CD8-positive, alpha-beta memory T cell (primary cell): ENCODE data around the gene NDN. TPM values are rescaled to one million over a fixed set of nuclear protein-coding genes. Genes with fewer than 3 reads are reported as not detected.
"Not testable (repeated sequence)": the region's sequence is repeated elsewhere in the genome, so short reads cannot be mapped to it uniquely, and the experiment has no call there.

Source experiments
- CTCF ChIA-PET: fragments of 350-600 bp; sonication (Branson Sonifier 250); formaldehyde crosslinking; loops from one replicate; lab custom pipeline; 2021; ENCODE audit warnings: antibody characterized with exemption; lab: Charles Lee
- POLR2A ChIA-PET: fragments of 350-600 bp; sonication (Branson Sonifier 250); formaldehyde crosslinking; loops from one replicate; lab custom pipeline; 2021; ENCODE audit warnings: antibody characterized with exemption; lab: Charles Lee
- DNase-seq, 5 donors: peaks; one replicate each; pipeline versions ENCODE4 v3.0.0 to v3.0.0-alpha.2; 2020 to 2022; ENCODE audit warnings: mixed read lengths in 1 of 5
- H3K27ac ChIP-seq: one replicate; pipeline ENCODE4 v1.7.0; 2013; ENCODE audit warnings: low read depth, mild to moderate bottlenecking, low read length, moderate library complexity
- H3K27me3 ChIP-seq: 2 replicates; pipeline ENCODE4 v1.7.0; 2013; ENCODE audit warnings: low read length, mild to moderate bottlenecking; ENCODE audit not compliant: insufficient read depth, poor library complexity, severe bottlenecking
- H3K36me3 ChIP-seq: 2 replicates; pipeline ENCODE4 v1.7.0; 2013; ENCODE audit warnings: mild to moderate bottlenecking, low read length, moderate library complexity; ENCODE audit not compliant: insufficient read depth
- H3K4me1 ChIP-seq: 2 replicates; pipeline ENCODE4 v1.7.0; 2013; ENCODE audit warnings: mild to moderate bottlenecking, low read length, moderate library complexity; ENCODE audit not compliant: insufficient read depth
- H3K4me3 ChIP-seq: 2 replicates; pipeline ENCODE4 v1.7.0; 2013; ENCODE audit warnings: mild to moderate bottlenecking, low read length
- H3K9me3 ChIP-seq: 2 replicates; pipeline ENCODE4 v1.7.0; 2013; ENCODE audit warnings: mild to moderate bottlenecking, low read length
- H3K27ac Mint-ChIP-seq, 8 donors: one replicate each; pipeline ENCODE4 v1.8.0; 2020 to 2021; ENCODE audit warnings: mixed read lengths in 8 of 8, mild to moderate bottlenecking in 6 of 8, inconsistent platforms in 3 of 8, moderate library complexity in 3 of 8
- H3K27me3 Mint-ChIP-seq, 2 donors: one replicate each; pipeline ENCODE4 v1.8.0; 2020 to 2021; ENCODE audit warnings: mixed read lengths in 2 of 2, mild to moderate bottlenecking in 1 of 2, moderate library complexity in 1 of 2
- H3K36me3 Mint-ChIP-seq, 3 donors: one replicate each; pipeline ENCODE4 v1.8.0; 2020 to 2021; ENCODE audit warnings: mixed read lengths in 3 of 3, inconsistent platforms in 1 of 3, mild to moderate bottlenecking in 1 of 3
- H3K4me1 Mint-ChIP-seq, 3 donors: one replicate each; pipeline ENCODE4 v1.8.0; 2020 to 2021; ENCODE audit warnings: mixed read lengths in 3 of 3, inconsistent platforms in 1 of 3, mild to moderate bottlenecking in 1 of 3
- H3K4me3 Mint-ChIP-seq, 7 donors: one replicate each; pipeline ENCODE4 v1.8.0; 2020 to 2021; ENCODE audit warnings: mixed read lengths in 7 of 7, mild to moderate bottlenecking in 6 of 7, moderate library complexity in 4 of 7, inconsistent platforms in 2 of 7
- H3K9me3 Mint-ChIP-seq, 5 donors: one replicate each; pipeline ENCODE4 v1.8.0; 2020 to 2022; ENCODE audit warnings: mixed read lengths in 5 of 5, mild to moderate bottlenecking in 3 of 5, moderate library complexity in 2 of 5, inconsistent platforms in 1 of 5
- polyA plus RNA-seq: library from polyadenylated mRNA; unstranded; fragments of 300-500 nt; fragmentation: Illumina TruSeq; gene quantifications from one replicate; pipeline ENCODE4 v1.2.3, GENCODE V29; 2021
- total RNA-seq, 2 experiments: library from RNA; stranded (reverse); gene quantifications; one replicate each; pipeline ENCODE4 v1.2.3, GENCODE V29; 2021

The NDN gene, protein sequence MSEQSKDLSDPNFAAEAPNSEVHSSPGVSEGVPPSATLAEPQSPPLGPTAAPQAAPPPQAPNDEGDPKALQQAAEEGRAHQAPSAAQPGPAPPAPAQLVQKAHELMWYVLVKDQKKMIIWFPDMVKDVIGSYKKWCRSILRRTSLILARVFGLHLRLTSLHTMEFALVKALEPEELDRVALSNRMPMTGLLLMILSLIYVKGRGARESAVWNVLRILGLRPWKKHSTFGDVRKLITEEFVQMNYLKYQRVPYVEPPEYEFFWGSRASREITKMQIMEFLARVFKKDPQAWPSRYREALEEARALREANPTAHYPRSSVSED
- total RNA-seq (1 to 10 TPM in 1 of 2 experiments, under 1 TPM in 1; 0.77 to 1.2 TPM), polyA plus RNA-seq (0.81 TPM)

DNA sequence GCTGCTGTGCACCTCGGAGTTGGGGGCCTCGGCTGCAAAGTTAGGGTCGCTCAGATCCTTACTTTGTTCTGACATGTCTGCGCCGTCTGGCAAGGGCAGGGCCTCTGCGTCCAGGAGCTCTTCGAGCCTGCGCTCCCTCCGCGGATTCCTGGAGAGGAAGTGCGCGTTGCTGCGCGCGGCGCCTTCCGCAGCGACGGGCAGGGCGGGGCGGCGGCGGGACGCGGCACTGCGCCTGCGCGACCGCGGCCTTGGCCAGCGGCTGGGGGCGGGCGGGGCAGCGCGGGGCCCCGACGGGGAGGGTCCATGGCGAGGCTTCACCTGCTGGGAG is at the start of gene NDN:
Gene NDN, minus strand, starts transcription at position 163 of the 328 bp plus-strand sequence. Its CDS starts 88 bp downstream, at position 75.
- no peaks in the 10 kb centered on the region for H3K36me3 ChIP-seq
- no peak within 1 kb of the TSS for H3K4me3 Mint-ChIP-seq
- no peak within 1 kb of the TSS for H3K27ac Mint-ChIP-seq
- DNase-seq: no peak
- no peaks in the 10 kb centered on the region for H3K27me3 Mint-ChIP-seq
- no peaks in the 10 kb centered on the region for H3K9me3 ChIP-seq
- no peak within 1 kb of the TSS for H3K4me3 ChIP-seq
- H3K4me1 ChIP-seq: no peaks in the 10 kb centered on the region
- ChIA-PET POLR2A (no interaction called here), CTCF (no interaction called here)
- no peaks in the 10 kb centered on the region for H3K4me1 Mint-ChIP-seq
- H3K9me3 Mint-ChIP-seq: peaks cover 3 to 9% (median 6%) of the 10 kb centered on the region in 5 donors
- no peaks in the 10 kb centered on the region for H3K36me3 Mint-ChIP-seq
- no peaks in the 10 kb centered on the region for H3K27me3 ChIP-seq
- H3K27ac ChIP-seq: no peak within 1 kb of the TSS

DNA sequence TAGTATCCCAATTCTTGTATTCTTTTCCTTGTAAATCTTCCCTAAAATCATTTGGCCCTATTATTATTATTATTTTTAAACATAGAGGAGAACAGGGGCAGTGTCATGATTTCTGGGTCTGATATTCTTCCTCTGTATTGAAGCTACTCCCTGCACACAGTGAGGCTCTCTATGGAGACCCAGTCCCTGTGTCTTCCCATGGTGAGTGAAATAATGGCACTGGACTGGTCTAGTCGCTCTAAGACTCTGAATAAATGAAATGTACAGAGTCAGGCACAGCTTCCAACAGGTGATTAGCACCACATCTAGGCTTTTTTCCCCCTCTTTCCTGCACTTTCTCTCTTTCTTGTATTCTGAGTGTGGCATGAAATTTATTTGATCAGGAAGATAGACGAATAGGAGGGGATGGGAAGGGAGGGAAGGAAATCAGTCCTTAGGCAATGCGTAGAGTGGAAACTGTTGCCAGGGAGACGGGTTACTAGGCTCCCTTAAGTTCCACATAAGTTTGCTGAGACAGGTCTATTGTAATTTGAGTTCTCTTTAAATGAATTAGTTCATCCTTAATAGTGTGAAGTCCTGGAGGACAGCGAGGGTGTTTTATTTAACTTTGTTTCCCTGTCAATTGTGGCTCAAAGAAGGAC is 49.0 kb upstream of the NDN start:
- H3K4me1 ChIP-seq: no peaks in the 10 kb centered on the region
- Mint-ChIP-seq H3K4me1 (no peaks in the 10 kb centered on the region), H3K27ac (no peak overlapping the region), H3K36me3 (no peaks in the 10 kb centered on the region), H3K4me3 (no peak overlapping the region), H3K27me3 (peaks cover 0 to 3% of the 10 kb centered on the region in 2 donors), H3K9me3 (peaks cover 6 to 18% (median 11%) of the 10 kb centered on the region in 5 donors)
- H3K27ac ChIP-seq: no peak overlapping the region
- no peaks in the 10 kb centered on the region for H3K36me3 ChIP-seq
- no peaks in the 10 kb centered on the region for H3K27me3 ChIP-seq
- ChIA-PET POLR2A (no interaction called here), CTCF (no interaction called here)
- H3K4me3 ChIP-seq: no peak overlapping the region
- H3K9me3 ChIP-seq: no peaks in the 10 kb centered on the region
- no peak for DNase-seq

DNA sequence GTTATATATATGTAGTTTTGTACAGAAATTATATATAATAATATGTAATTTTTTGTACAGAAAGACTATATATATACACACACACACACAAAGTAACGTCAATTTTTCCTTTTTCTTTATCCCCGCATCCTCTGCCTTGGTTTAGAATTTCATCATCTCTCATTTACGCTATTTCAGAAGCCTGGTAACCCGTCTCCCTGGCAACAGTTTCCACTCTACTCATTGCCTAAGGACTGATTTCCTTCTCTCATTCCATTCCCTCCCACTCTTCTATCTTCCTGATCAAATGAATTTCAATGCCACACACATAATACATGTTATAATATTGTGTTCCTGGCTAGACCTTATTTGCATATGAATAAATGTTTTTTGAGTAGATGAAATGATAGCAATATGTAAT is 47.8 kb upstream of the NDN start:
- Mint-ChIP-seq H3K9me3 (peaks cover 6 to 18% (median 11%) of the 10 kb centered on the region in 5 donors), H3K27me3 (peaks cover 0 to 3% of the 10 kb centered on the region in 2 donors), H3K4me3 (no peak overlapping the region), H3K36me3 (no peaks in the 10 kb centered on the region), H3K4me1 (no peaks in the 10 kb centered on the region), H3K27ac (no peak overlapping the region)
- H3K9me3 ChIP-seq: no peaks in the 10 kb centered on the region
- no peak overlapping the region for H3K4me3 ChIP-seq
- H3K36me3 ChIP-seq: no peaks in the 10 kb centered on the region
- CTCF ChIA-PET: no interaction called here
- no peaks in the 10 kb centered on the region for H3K4me1 ChIP-seq
- DNase-seq: no peak
- POLR2A ChIA-PET: no interaction called here
- no peak overlapping the region for H3K27ac ChIP-seq
- no peaks in the 10 kb centered on the region for H3K27me3 ChIP-seq

DNA sequence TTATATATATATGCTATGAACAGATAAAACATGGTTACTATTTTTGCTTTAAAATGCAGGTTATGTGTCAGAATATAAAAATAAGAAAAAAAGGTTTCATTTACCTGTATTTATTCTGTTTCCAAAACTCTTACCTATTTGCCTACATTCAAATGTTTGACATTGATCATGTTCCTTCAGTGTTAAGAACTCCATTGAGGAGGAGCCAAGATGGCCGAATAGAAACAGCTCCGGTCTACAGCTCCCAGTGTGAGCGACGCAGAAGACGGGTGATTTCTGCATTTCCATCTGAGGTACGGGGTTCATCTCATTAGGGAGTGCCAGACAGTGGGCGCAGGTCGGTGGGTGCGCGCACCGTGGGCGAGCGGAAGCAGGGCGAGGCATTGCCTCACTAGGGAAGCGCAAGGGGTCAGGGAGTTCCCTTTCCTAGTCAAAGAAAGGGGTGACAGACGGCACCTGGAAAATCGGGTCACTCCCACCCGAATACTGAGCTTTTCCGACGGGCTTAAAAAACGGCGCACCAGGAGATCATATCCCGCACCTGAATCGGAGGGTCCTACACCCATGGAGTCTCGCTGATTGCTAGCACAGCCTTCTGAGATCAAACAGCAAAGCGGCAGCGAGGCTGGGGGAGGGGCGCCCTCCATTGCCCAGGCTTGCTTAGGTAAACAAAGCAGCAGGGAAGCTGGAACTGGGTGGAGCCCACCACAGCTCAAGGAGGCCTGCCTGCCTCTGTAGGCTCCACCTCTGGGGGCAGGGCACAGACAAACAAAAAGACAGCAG is 27.0 kb upstream of the NDN start:
- H3K4me1 Mint-ChIP-seq, H3K4me3 Mint-ChIP-seq, H3K27me3 ChIP-seq, H3K36me3 ChIP-seq, H3K4me1 ChIP-seq, H3K36me3 Mint-ChIP-seq, H3K27ac ChIP-seq, DNase-seq, H3K27ac Mint-ChIP-seq, H3K9me3 ChIP-seq, H3K4me3 ChIP-seq, POLR2A ChIA-PET, CTCF ChIA-PET, H3K27me3 Mint-ChIP-seq: not testable (repeated sequence)
- peaks cover 0 to 13% (median 5%) of the 10 kb centered on the region in 5 donors for H3K9me3 Mint-ChIP-seq

DNA sequence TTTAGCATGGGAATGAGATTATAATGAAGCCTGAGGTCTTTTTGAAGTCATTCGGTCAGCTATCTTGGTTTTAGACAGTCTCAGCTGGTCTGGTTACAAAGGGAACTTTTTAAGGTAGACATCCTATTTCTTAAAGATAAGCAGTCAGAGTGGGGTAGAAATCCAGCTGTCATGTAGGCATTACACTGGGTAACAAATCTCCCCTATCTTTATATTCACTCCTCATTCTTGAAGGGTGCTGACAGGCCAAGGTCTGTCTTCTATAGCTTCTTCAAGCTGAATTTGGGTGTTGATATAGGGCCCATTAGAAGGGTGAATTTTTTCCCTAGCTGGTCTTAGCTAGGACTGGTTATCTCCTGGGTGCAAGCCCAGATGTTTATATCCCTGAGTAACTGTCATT is 21.2 kb upstream of the NDN start:
- H3K9me3 ChIP-seq: no peaks in the 10 kb centered on the region
- H3K27ac ChIP-seq: no peak overlapping the region
- no peak overlapping the region for H3K4me3 ChIP-seq
- ChIA-PET POLR2A (no interaction called here), CTCF (no interaction called here)
- no peaks in the 10 kb centered on the region for H3K27me3 ChIP-seq
- no peak overlapping the region for H3K4me3 Mint-ChIP-seq
- H3K36me3 ChIP-seq: no peaks in the 10 kb centered on the region
- no peaks in the 10 kb centered on the region for H3K27me3 Mint-ChIP-seq
- DNase-seq: no peak
- H3K9me3 Mint-ChIP-seq: peaks cover 4 to 15% (median 8%) of the 10 kb centered on the region in 5 donors
- H3K27ac Mint-ChIP-seq: no peak overlapping the region
- H3K36me3 Mint-ChIP-seq: no peaks in the 10 kb centered on the region
- H3K4me1 ChIP-seq: no peaks in the 10 kb centered on the region
- no peaks in the 10 kb centered on the region for H3K4me1 Mint-ChIP-seq

DNA sequence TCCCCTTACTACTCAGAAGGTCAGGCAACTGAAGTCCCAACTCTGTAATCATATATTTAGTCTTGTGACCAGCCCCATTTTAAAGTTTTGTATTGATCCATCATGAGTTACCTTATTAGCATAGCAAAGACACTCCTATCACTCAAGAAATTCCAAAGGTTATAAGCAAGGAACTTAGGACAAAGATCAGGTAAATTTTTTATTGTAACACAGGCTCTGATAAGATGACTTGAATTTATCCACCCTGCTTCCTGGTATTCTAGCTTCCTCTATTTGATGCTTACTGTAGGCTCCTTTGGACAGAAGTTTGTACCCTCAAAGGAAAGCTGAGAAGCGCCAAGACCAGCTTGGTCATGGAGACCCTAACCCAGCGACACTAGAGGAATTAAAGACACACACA is 8.2 kb upstream of the NDN start:
- ChIA-PET CTCF (no interaction called here), POLR2A (no interaction called here)
- peaks cover 0 to 9% (median 4%) of the 10 kb centered on the region in 5 donors for H3K9me3 Mint-ChIP-seq
- DNase-seq: no peak
- no peaks in the 10 kb centered on the region for H3K4me1 Mint-ChIP-seq
- no peak overlapping the region for H3K27ac ChIP-seq
- no peaks in the 10 kb centered on the region for H3K27me3 Mint-ChIP-seq
- H3K4me3 ChIP-seq: no peak overlapping the region
- H3K27me3 ChIP-seq: no peaks in the 10 kb centered on the region
- H3K36me3 Mint-ChIP-seq: no peaks in the 10 kb centered on the region
- H3K4me1 ChIP-seq: no peaks in the 10 kb centered on the region
- no peaks in the 10 kb centered on the region for H3K9me3 ChIP-seq
- no peak overlapping the region for H3K4me3 Mint-ChIP-seq
- H3K36me3 ChIP-seq: no peaks in the 10 kb centered on the region
- no peak overlapping the region for H3K27ac Mint-ChIP-seq

DNA sequence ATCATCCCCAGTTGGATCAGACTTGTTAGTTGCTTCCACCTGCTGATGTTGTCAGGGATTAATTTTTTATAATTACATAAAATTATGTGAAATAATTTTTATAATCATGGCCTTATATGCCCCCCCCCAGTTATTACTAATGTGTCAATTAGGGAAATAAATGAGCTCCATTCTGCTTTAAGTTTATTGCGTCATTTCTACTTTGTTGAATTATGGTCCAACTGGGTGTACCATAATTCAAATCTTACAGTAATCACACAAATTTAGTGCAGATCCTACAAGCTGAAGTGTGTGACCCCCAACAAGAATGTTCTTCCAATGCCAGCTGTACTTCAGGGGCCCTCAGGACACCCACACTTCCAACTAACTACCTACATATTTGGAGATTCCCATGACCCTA is 7.5 kb upstream of the NDN start:
- Mint-ChIP-seq H3K9me3 (peaks cover 0 to 16% (median 4%) of the 10 kb centered on the region in 5 donors), H3K36me3 (no peaks in the 10 kb centered on the region), H3K27ac (no peak overlapping the region), H3K4me3 (no peak overlapping the region), H3K4me1 (no peaks in the 10 kb centered on the region), H3K27me3 (no peaks in the 10 kb centered on the region)
- Histone ChIP-seq H3K9me3 (no peaks in the 10 kb centered on the region), H3K4me1 (no peaks in the 10 kb centered on the region), H3K4me3 (no peak overlapping the region), H3K27me3 (no peaks in the 10 kb centered on the region), H3K27ac (no peak overlapping the region), H3K36me3 (no peaks in the 10 kb centered on the region)
- CTCF ChIA-PET: no interaction called here
- POLR2A ChIA-PET: no interaction called here
- DNase-seq: no peak

DNA sequence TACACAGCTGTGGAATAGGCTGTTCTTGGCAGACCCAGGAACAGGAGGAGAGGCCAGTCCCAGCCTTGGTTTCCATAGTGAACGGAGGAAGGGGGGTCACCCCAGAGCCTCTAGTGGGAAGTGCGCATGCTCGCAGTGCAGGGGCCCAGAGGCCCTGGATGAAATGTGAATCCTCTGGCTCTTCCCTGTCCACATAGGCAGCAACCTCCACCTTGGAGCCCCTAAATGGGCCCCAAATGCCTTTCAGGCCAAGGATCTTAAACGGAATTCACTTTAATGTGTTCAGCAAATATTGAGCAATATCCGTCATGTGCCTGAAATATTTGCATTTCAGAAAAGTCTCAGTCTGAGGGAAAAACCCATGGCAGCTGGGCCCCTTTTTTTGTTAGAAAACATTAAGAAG is 3.3 kb upstream of the NDN start:
- H3K27ac ChIP-seq: no peak overlapping the region
- CTCF ChIA-PET: no interaction called here
- no peaks in the 10 kb centered on the region for H3K9me3 ChIP-seq
- H3K4me3 Mint-ChIP-seq: no peak overlapping the region
- H3K27me3 ChIP-seq: no peaks in the 10 kb centered on the region
- no peaks in the 10 kb centered on the region for H3K36me3 Mint-ChIP-seq
- H3K4me3 ChIP-seq: no peak overlapping the region
- H3K27ac Mint-ChIP-seq: no peak overlapping the region
- H3K9me3 Mint-ChIP-seq: peaks cover 3 to 12% (median 7%) of the 10 kb centered on the region in 5 donors
- no peaks in the 10 kb centered on the region for H3K4me1 ChIP-seq
- no peaks in the 10 kb centered on the region for H3K27me3 Mint-ChIP-seq
- DNase-seq: no peak
- no peaks in the 10 kb centered on the region for H3K36me3 ChIP-seq
- POLR2A ChIA-PET: no interaction called here
- no peaks in the 10 kb centered on the region for H3K4me1 Mint-ChIP-seq
